OCI-LY7 (cell line): ENCODE data around the gene NOXA1.

Source experiments
- EZH2phosphoT487 ChIP-seq: fragments of 200-600 bp; sonication (generic); IDR thresholded peaks from 2 replicates; pipeline ENCODE4 v1.6.1; 2018; ENCODE audit warnings: low read depth, borderline replicate concordance, mild to moderate bottlenecking, mixed run types, antibody characterized with exemption, low read length, moderate library complexity, mixed read lengths
- TF ChIP-seq, protein P1 (sequence below): fragments of 200-600 bp; sonication (generic); conservative IDR thresholded peaks from 2 replicates; pipeline ENCODE4 v1.5.1; 2014; ENCODE audit warnings: mild to moderate bottlenecking, antibody characterized with exemption, low read length, moderate library complexity, mixed read lengths

DNA sequence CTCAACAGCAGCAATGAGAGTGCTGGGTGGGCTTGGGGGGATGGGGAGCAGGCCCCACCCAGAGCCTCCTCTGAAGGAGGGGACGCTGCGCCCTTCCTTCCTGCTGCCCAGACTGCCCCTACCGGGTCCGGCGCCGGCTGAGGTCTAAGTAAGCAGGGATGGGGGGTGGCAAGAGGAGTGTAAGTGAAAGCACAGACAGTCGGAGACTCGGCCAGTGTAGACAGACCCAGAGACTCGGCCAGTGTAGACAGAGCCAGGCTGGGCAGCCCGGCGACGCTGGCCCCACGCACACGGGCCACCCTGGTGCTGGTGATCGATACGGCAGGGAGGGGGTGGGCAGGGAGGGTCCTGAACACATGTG is 25.4 kb downstream of the NOXA1 start:
- TF ChIP-seq, protein P1, sequence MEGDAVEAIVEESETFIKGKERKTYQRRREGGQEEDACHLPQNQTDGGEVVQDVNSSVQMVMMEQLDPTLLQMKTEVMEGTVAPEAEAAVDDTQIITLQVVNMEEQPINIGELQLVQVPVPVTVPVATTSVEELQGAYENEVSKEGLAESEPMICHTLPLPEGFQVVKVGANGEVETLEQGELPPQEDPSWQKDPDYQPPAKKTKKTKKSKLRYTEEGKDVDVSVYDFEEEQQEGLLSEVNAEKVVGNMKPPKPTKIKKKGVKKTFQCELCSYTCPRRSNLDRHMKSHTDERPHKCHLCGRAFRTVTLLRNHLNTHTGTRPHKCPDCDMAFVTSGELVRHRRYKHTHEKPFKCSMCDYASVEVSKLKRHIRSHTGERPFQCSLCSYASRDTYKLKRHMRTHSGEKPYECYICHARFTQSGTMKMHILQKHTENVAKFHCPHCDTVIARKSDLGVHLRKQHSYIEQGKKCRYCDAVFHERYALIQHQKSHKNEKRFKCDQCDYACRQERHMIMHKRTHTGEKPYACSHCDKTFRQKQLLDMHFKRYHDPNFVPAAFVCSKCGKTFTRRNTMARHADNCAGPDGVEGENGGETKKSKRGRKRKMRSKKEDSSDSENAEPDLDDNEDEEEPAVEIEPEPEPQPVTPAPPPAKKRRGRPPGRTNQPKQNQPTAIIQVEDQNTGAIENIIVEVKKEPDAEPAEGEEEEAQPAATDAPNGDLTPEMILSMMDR, result no peak
- no peak for TF ChIP-seq EZH2phosphoT487
